HepG2 (cell line): Measurements from ENCODE around the gene DST. TPM values are rescaled to one million over a fixed set of nuclear protein-coding genes. Genes with fewer than 3 reads are reported as not detected.
A peak's percentile ranks its signal among the peaks of the same experiment; 100 is the strongest.

Experiments
- CCAR2 ChIP-seq: fragments of 200-400 bp; formaldehyde crosslinking; optimal IDR thresholded peaks from 2 replicates; pipeline ENCODE3; 2018; ENCODE audit warnings: low read depth, mild to moderate bottlenecking, low read length, moderate library complexity
- CENPX ChIP-seq: sonication (generic); formaldehyde crosslinking; IDR thresholded peaks from 2 replicates; pipeline ENCODE4 v1.9.0; 2021; ENCODE audit warnings: mild to moderate bottlenecking, missing genetic modification reagents, moderate library complexity
- CREM ChIP-seq, 2 experiments: sonication (generic) in 1 of 2; formaldehyde crosslinking in 1 of 2; IDR thresholded peaks; 2 replicates each; pipeline versions ENCODE4 v1.4.0 to v1.6.1; 2016 to 2020; ENCODE audit warnings: antibody characterized with exemption in 1 of 2, mild to moderate bottlenecking in 1 of 2, missing genetic modification reagents in 1 of 2
- DMAP1 ChIP-seq: IDR thresholded peaks from 2 replicates; pipeline ENCODE4 v1.6.1; 2016
- DNMT1 ChIP-seq: sonication (generic); formaldehyde crosslinking; IDR thresholded peaks from 2 replicates; pipeline ENCODE4 v1.5.1; 2020; ENCODE audit warnings: mild to moderate bottlenecking, missing genetic modification reagents
- E2F1 ChIP-seq: sonication (generic); formaldehyde crosslinking; IDR thresholded peaks from 2 replicates; pipeline ENCODE4 v1.5.0; 2020; ENCODE audit warnings: missing genetic modification reagents
- ETV6 ChIP-seq: sonication (generic); formaldehyde crosslinking; conservative IDR thresholded peaks from 2 replicates; pipeline ENCODE4 v1.4.0; 2020; ENCODE audit warnings: missing genetic modification reagents
- FOXK1 ChIP-seq: sonication (generic); formaldehyde crosslinking; IDR thresholded peaks from 2 replicates; pipeline ENCODE4 v1.4.0; 2020; ENCODE audit warnings: low read depth, missing genetic modification reagents, borderline replicate concordance
- FOXK2 ChIP-seq: fragments of 450-650 bp; IDR thresholded peaks from 2 replicates; pipeline ENCODE4 v1.6.1; 2016
- HMGXB4 ChIP-seq, 2 experiments: sonication (generic) in 1 of 2; formaldehyde crosslinking in 1 of 2; IDR thresholded peaks; 2 replicates each; pipeline versions ENCODE4 v1.4.0 to v1.6.1; 2018 to 2020; ENCODE audit warnings: missing genetic modification reagents in 2 of 2, borderline replicate concordance in 1 of 2, low read depth in 1 of 2, mild to moderate bottlenecking in 1 of 2, missing biosample characterization in 1 of 2
- NFRKB ChIP-seq: fragments of 450-650 bp; IDR thresholded peaks from 2 replicates; pipeline ENCODE4 v1.6.1; 2017
- NR3C1 ChIP-seq: sonication (generic); formaldehyde crosslinking; IDR thresholded peaks from 2 replicates; pipeline ENCODE4 v1.4.0; 2020; ENCODE audit warnings: missing genetic modification reagents
- SALL1 ChIP-seq: sonication (generic); formaldehyde crosslinking; IDR thresholded peaks from 2 replicates; pipeline ENCODE4 v1.8.0; 2022; ENCODE audit warnings: mild to moderate bottlenecking, missing genetic modification reagents
- SRSF1 ChIP-seq: fragments of 200-400 bp; formaldehyde crosslinking; optimal IDR thresholded peaks from 2 replicates; pipeline ENCODE3; 2017; ENCODE audit warnings: mild to moderate bottlenecking, low read depth, low read length, moderate library complexity
- STAT5B ChIP-seq: sonication (generic); formaldehyde crosslinking; IDR thresholded peaks from 2 replicates; pipeline ENCODE4 v1.4.0; 2020; ENCODE audit warnings: missing genetic modification reagents
- TERF1 ChIP-seq: sonication (generic); formaldehyde crosslinking; IDR thresholded peaks from 2 replicates; pipeline ENCODE4 v1.8.0; 2022; ENCODE audit warnings: mild to moderate bottlenecking, missing genetic modification reagents, moderate library complexity
- XRCC5 ChIP-seq: fragments of 200-400 bp; formaldehyde crosslinking; optimal IDR thresholded peaks from 2 replicates; pipeline ENCODE3; 2017; ENCODE audit warnings: mild to moderate bottlenecking, low read length
- ZFY ChIP-seq: sonication (generic); formaldehyde crosslinking; IDR thresholded peaks from 2 replicates; pipeline ENCODE4 v1.4.0; 2020; ENCODE audit warnings: missing genetic modification reagents
- ZNF335 ChIP-seq: sonication (generic); formaldehyde crosslinking; IDR thresholded peaks from 2 replicates; pipeline ENCODE4 v1.4.0; 2020; ENCODE audit warnings: missing genetic modification reagents
- polyA plus RNA-seq, 8 experiments: library from polyadenylated mRNA; depleted of rRNA in 3 of 8; stranded (reverse) in 7 of 8; unstranded in 1 of 8; fragments of >200 nt; fragmentation: Illumina TruSeq in 4 of 8; extraction: Trizol in 4 of 8; gene quantifications; 2 replicates each; pipeline versions ENCODE4 v1.2.1 to v1.2.3, GENCODE V29; 2011 to 2016; ENCODE audit warnings: low read depth in 4 of 8, missing spikeins in 1 of 8, mixed read lengths in 1 of 8; ENCODE audit not compliant: insufficient read depth in 1 of 8
- total RNA-seq, 5 experiments: library from RNA; depleted of rRNA; stranded (reverse); fragments of >200 nt; fragmentation: Illumina TruSeq; extraction: Trizol; gene quantifications; 2 replicates each; pipeline ENCODE4 v1.2.3, GENCODE V29; 2016; ENCODE audit warnings: low read depth in 1 of 5
- TF ChIP-seq, protein P1 (sequence below): sonication (generic); formaldehyde crosslinking; IDR thresholded peaks from 2 replicates; pipeline ENCODE4 v1.8.0; 2022; ENCODE audit warnings: missing genetic modification reagents, mild to moderate bottlenecking, inconsistent platforms, borderline replicate concordance
- TF ChIP-seq, protein P2 (sequence below): sonication (generic); formaldehyde crosslinking; IDR thresholded peaks from 2 replicates; pipeline ENCODE4 v1.4.0; 2020; ENCODE audit warnings: mild to moderate bottlenecking, missing genetic modification reagents
- TF ChIP-seq, protein P3 (sequence below): IDR thresholded peaks from 2 replicates; pipeline ENCODE4 v1.6.1; 2012; ENCODE audit warnings: low read length, improper control_type of control experiment

The DST gene
- total and polyA plus RNA-seq, 2 of the 13 experiments (the other 11 are each of a cell fraction or from before 2014, with no cell fraction given) = 64.4 to 89.0 TPM

GRCh38 chr6:56482525-56482924, 160.2 kb downstream of the DST start (continued):
- TF ChIP-seq CCAR2 = no peak
- TF ChIP-seq ETV6 (CRISPR knock-in tag) = no peak
- TF ChIP-seq ZNF335 = 0 out of 2 replicates have a peak, but pooled peaks have one; percentile 32
- no peak for TF ChIP-seq TERF1 (CRISPR knock-in tag)
- no peak for TF ChIP-seq XRCC5
- TF ChIP-seq CREM (IDR thresholded peaks at IDR 0.05) = no peak
- no peak for TF ChIP-seq CREM (CRISPR knock-in tag; IDR thresholded peaks at IDR 0.05)
- peak in 1 of 2 experiments; percentile 42; a peak in 1 of 4 replicates for TF ChIP-seq HMGXB4 (CRISPR knock-in tag; IDR thresholded peaks at IDR 0.05; ENCODE audit: borderline replicate concordance in 1 of 2, low read depth in 1 of 2)
- TF ChIP-seq ZFY (CRISPR knock-in tag) = peak; percentile 50; the same call in 1 of the 2 replicates
- peak; percentile 29; the same call in 1 of the 2 replicates for TF ChIP-seq DMAP1
- 0 out of 2 replicates have a peak, but pooled peaks have one; percentile 13 for TF ChIP-seq FOXK1 (CRISPR knock-in tag)
- TF ChIP-seq DNMT1 = no peak
- no peak for TF ChIP-seq FOXK2
- TF ChIP-seq SRSF1 = no peak
- no peak for TF ChIP-seq STAT5B (CRISPR knock-in tag)
- TF ChIP-seq, protein P1, sequence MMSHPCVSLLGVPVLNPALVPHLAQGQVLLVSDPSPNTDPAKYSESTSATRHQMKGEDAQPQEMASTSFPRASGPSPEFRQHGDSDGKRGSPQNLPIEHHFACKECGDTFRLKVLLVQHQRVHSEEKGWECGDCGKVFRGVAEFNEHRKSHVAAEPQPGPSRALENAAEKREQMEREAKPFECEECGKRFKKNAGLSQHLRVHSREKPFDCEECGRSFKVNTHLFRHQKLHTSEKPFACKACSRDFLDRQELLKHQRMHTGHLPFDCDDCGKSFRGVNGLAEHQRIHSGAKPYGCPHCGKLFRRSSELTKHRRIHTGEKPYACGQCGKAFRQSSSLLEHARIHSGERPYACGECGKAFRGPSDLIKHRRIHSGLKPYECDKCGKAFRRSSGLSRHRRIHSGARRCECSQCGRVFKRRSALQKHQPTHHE (CRISPR knock-in tag) = no peak
- TF ChIP-seq CENPX (CRISPR knock-in tag) = no peak
- no peak for TF ChIP-seq NFRKB
- TF ChIP-seq SALL1 (CRISPR knock-in tag) = peak; percentile 90
- no peak for TF ChIP-seq E2F1
- TF ChIP-seq NR3C1 (CRISPR knock-in tag) = no peak
- TF ChIP-seq, protein P2, sequence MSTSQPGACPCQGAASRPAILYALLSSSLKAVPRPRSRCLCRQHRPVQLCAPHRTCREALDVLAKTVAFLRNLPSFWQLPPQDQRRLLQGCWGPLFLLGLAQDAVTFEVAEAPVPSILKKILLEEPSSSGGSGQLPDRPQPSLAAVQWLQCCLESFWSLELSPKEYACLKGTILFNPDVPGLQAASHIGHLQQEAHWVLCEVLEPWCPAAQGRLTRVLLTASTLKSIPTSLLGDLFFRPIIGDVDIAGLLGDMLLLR (CRISPR knock-in tag) = no peak
- TF ChIP-seq, protein P3, sequence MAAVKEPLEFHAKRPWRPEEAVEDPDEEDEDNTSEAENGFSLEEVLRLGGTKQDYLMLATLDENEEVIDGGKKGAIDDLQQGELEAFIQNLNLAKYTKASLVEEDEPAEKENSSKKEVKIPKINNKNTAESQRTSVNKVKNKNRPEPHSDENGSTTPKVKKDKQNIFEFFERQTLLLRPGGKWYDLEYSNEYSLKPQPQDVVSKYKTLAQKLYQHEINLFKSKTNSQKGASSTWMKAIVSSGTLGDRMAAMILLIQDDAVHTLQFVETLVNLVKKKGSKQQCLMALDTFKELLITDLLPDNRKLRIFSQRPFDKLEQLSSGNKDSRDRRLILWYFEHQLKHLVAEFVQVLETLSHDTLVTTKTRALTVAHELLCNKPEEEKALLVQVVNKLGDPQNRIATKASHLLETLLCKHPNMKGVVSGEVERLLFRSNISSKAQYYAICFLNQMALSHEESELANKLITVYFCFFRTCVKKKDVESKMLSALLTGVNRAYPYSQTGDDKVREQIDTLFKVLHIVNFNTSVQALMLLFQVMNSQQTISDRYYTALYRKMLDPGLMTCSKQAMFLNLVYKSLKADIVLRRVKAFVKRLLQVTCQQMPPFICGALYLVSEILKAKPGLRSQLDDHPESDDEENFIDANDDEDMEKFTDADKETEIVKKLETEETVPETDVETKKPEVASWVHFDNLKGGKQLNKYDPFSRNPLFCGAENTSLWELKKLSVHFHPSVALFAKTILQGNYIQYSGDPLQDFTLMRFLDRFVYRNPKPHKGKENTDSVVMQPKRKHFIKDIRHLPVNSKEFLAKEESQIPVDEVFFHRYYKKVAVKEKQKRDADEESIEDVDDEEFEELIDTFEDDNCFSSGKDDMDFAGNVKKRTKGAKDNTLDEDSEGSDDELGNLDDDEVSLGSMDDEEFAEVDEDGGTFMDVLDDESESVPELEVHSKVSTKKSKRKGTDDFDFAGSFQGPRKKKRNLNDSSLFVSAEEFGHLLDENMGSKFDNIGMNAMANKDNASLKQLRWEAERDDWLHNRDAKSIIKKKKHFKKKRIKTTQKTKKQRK = no peak
